Neural crest cell (in vitro differentiated cells): ENCODE results near the gene NPEPPS. TPM values are rescaled to one million over a fixed set of nuclear protein-coding genes. Genes with fewer than 3 reads are reported as not detected.
"Not testable (repeated sequence)": the region's sequence is repeated elsewhere in the genome, so short reads cannot be mapped to it uniquely, and the experiment has no call there.

Source experiments
- DNase-seq: peaks from one replicate; pipeline ENCODE4 v3.0.0; 2021; ENCODE audit warnings: low read depth, mixed read lengths, low spot score
- H3K27ac Mint-ChIP-seq: one replicate; pipeline ENCODE4 v1.8.0; 2021; ENCODE audit warnings: mild to moderate bottlenecking, mixed read lengths; ENCODE audit not compliant: unreplicated experiment
- H3K27me3 Mint-ChIP-seq: 2 replicates; pipeline ENCODE4 v1.8.0; 2021; ENCODE audit warnings: low read depth, mild to moderate bottlenecking, mixed read lengths
- H3K36me3 Mint-ChIP-seq: 2 replicates; pipeline ENCODE4 v1.8.0; 2021; ENCODE audit warnings: low read depth, mild to moderate bottlenecking, mixed read lengths
- H3K4me1 Mint-ChIP-seq: 2 replicates; pipeline ENCODE4 v1.8.0; 2021; ENCODE audit warnings: mixed read lengths
- H3K4me3 Mint-ChIP-seq: one replicate; pipeline ENCODE4 v1.8.0; 2021; ENCODE audit warnings: mild to moderate bottlenecking, mixed read lengths
- H3K9me3 Mint-ChIP-seq: 2 replicates; pipeline ENCODE4 v1.8.0; 2021; ENCODE audit warnings: mixed read lengths
- CTCF ChIP-seq: fragments of 200-600 bp; sonication (generic); conservative IDR thresholded peaks from 2 replicates; pipeline ENCODE4 v1.5.0; 2021; ENCODE audit warnings: antibody characterized with exemption, mild to moderate bottlenecking
- long read RNA-seq: library from polyadenylated mRNA; unstranded; transcript quantifications from one replicate; pipeline ENCODE4 v2.0.0, GENCODE V29; 2020
- total RNA-seq: library from RNA; stranded (reverse); gene quantifications from 2 replicates; pipeline ENCODE4 v1.2.1, GENCODE V29; 2021

Gene NPEPPS
- 136 and 138 TPM in 2 replicates for total RNA-seq
- long read RNA-seq, full-length matches to known transcripts: 76 of 176 reads
- long read RNA-seq, partial matches to known transcripts: 80 of 176 reads
- long read RNA-seq, other reads (novel, unspliced or antisense): 20 of 176 reads

GRCh38 chr17:47530557-47531232, at the start of gene NPEPPS:
NPEPPS (plus strand) TSS chr17:47531108; CDS start chr17:47531301, 193 bp downstream.
- peak; percentile 73 for DNase-seq
- not testable (repeated sequence) for H3K36me3 Mint-ChIP-seq, H3K9me3 Mint-ChIP-seq, H3K27me3 Mint-ChIP-seq
- H3K4me3 Mint-ChIP-seq: peak within 1 kb of the TSS; percentile 98
- H3K27ac Mint-ChIP-seq: peak within 1 kb of the TSS; percentile 93
- peaks cover 17% of the 10 kb centered on the region for H3K4me1 Mint-ChIP-seq

GRCh38 chr17:47491841-47492212, 39.1 kb upstream of the NPEPPS start:
- Mint-ChIP-seq H3K4me1 (peaks cover 12% of the 10 kb centered on the region), H3K27ac (peak overlapping the region; percentile 99), H3K4me3 (peak overlapping the region; percentile 97)
- not testable (repeated sequence) for H3K27me3 Mint-ChIP-seq, DNase-seq, H3K36me3 Mint-ChIP-seq, H3K9me3 Mint-ChIP-seq

GRCh38 chr17:47499074-47499473, 31.8 kb upstream of the NPEPPS start:
- not testable (repeated sequence) for H3K9me3 Mint-ChIP-seq, H3K4me3 Mint-ChIP-seq, H3K36me3 Mint-ChIP-seq

GRCh38 chr17:47499494-47499893, 31.4 kb upstream of the NPEPPS start:
- H3K27me3 Mint-ChIP-seq, H3K4me1 Mint-ChIP-seq, H3K9me3 Mint-ChIP-seq, H3K36me3 Mint-ChIP-seq, H3K4me3 Mint-ChIP-seq, H3K27ac Mint-ChIP-seq, DNase-seq: not testable (repeated sequence)

More at GRCh38 chr17:47499074-47499473, 31.8 kb upstream of the NPEPPS start:
- H3K27me3 Mint-ChIP-seq, DNase-seq, H3K27ac Mint-ChIP-seq, H3K4me1 Mint-ChIP-seq: not testable (repeated sequence)

- H3K27ac Mint-ChIP-seq, H3K4me3 Mint-ChIP-seq, H3K4me1 Mint-ChIP-seq, H3K9me3 Mint-ChIP-seq, H3K27me3 Mint-ChIP-seq, DNase-seq, H3K36me3 Mint-ChIP-seq: not testable (repeated sequence)
- peak; percentile 62 for TF ChIP-seq CTCF
Observed at GRCh38 chr17:47500620-47501019, 30.3 kb upstream of the NPEPPS start.

- not testable (repeated sequence) for H3K4me1 Mint-ChIP-seq, H3K27ac Mint-ChIP-seq, H3K36me3 Mint-ChIP-seq, DNase-seq, H3K4me3 Mint-ChIP-seq, H3K9me3 Mint-ChIP-seq, H3K27me3 Mint-ChIP-seq
Observed at GRCh38 chr17:47502122-47502731, 28.7 kb upstream of the NPEPPS start.

GRCh38 chr17:47502776-47503455, 28.0 kb upstream of the NPEPPS start:
- not testable (repeated sequence) for H3K4me1 Mint-ChIP-seq, DNase-seq, H3K4me3 Mint-ChIP-seq, H3K36me3 Mint-ChIP-seq, H3K27me3 Mint-ChIP-seq, H3K27ac Mint-ChIP-seq, H3K9me3 Mint-ChIP-seq

GRCh38 chr17:47511701-47512146, 19.2 kb upstream of the NPEPPS start:
- DNase-seq, H3K27me3 Mint-ChIP-seq, H3K9me3 Mint-ChIP-seq, H3K27ac Mint-ChIP-seq, H3K4me3 Mint-ChIP-seq, H3K36me3 Mint-ChIP-seq, H3K4me1 Mint-ChIP-seq: not testable (repeated sequence)

- DNase-seq, H3K4me3 Mint-ChIP-seq, H3K4me1 Mint-ChIP-seq, H3K36me3 Mint-ChIP-seq, H3K27me3 Mint-ChIP-seq, H3K9me3 Mint-ChIP-seq, H3K27ac Mint-ChIP-seq: not testable (repeated sequence)
Observed at GRCh38 chr17:47513301-47513700, 17.6 kb upstream of the NPEPPS start.

GRCh38 chr17:47518880-47519279, 12.0 kb upstream of the NPEPPS start:
- H3K36me3 Mint-ChIP-seq, H3K27ac Mint-ChIP-seq, H3K9me3 Mint-ChIP-seq, DNase-seq, H3K4me1 Mint-ChIP-seq, H3K27me3 Mint-ChIP-seq, H3K4me3 Mint-ChIP-seq: not testable (repeated sequence)

GRCh38 chr17:47519365-47519764, 11.5 kb upstream of the NPEPPS start:
- not testable (repeated sequence) for H3K4me3 Mint-ChIP-seq, H3K36me3 Mint-ChIP-seq, H3K27ac Mint-ChIP-seq, H3K4me1 Mint-ChIP-seq, H3K27me3 Mint-ChIP-seq, H3K9me3 Mint-ChIP-seq, DNase-seq

GRCh38 chr17:47520279-47520678, 10.6 kb upstream of the NPEPPS start:
- H3K27me3 Mint-ChIP-seq, H3K36me3 Mint-ChIP-seq, H3K4me1 Mint-ChIP-seq, DNase-seq, H3K27ac Mint-ChIP-seq, H3K4me3 Mint-ChIP-seq, H3K9me3 Mint-ChIP-seq: not testable (repeated sequence)
